Transverse colon (tissue), 4 donors: Measurements from ENCODE around the gene SESN3. TPM values are rescaled to one million over a fixed set of nuclear protein-coding genes. Genes with fewer than 3 reads are reported as not detected.

Experiments used
- DNase-seq: peaks from one replicate; pipeline ENCODE4 v3.0.0-alpha.2; 2019
- H3K27ac ChIP-seq, 4 donors: fragments of 200-600 bp; sonication (generic); 2 replicates each; pipeline ENCODE4 v1.5.1; 2016 to 2018; ENCODE audit warnings: inconsistent platforms in 4 of 4
- H3K27me3 ChIP-seq: fragments of 200-600 bp; sonication (generic); 2 replicates; pipeline ENCODE4 v1.5.1; 2017; ENCODE audit warnings: inconsistent platforms
- H3K36me3 ChIP-seq, 4 donors: fragments of 200-600 bp; sonication (generic); 2 replicates each; pipeline ENCODE4 v1.5.1; 2017 to 2019; ENCODE audit warnings: inconsistent platforms in 4 of 4
- H3K4me1 ChIP-seq, 4 donors: fragments of 200-600 bp; sonication (generic); 2 replicates each; pipeline ENCODE4 v1.5.1; 2017 to 2020; ENCODE audit warnings: inconsistent platforms in 4 of 4
- H3K4me3 ChIP-seq, 4 donors: fragments of 200-600 bp; sonication (generic); 1 replicate in 1 of 4; 2 replicates in 3 of 4; pipeline versions ENCODE4 v1.5.1 to v1.6.1; 2017 to 2019; ENCODE audit warnings: inconsistent platforms in 4 of 4
- H3K9me3 ChIP-seq, 2 donors: fragments of 200-600 bp; sonication (generic); 2 replicates each; pipeline ENCODE4 v1.5.1; 2017 to 2019; ENCODE audit warnings: inconsistent platforms in 2 of 2
- EP300 ChIP-seq: sonication (generic); formaldehyde crosslinking; IDR thresholded peaks from one replicate; pipeline ENCODE4 v1.6.1; 2017; ENCODE audit warnings: antibody characterized with exemption, low read depth
- POLR2A ChIP-seq: fragments of 450-650 bp; IDR thresholded peaks from one replicate; pipeline ENCODE4 v1.6.1; 2016; ENCODE audit warnings: antibody characterized with exemption, mild to moderate bottlenecking, moderate library complexity
- POLR2AphosphoS5 ChIP-seq, 3 donors: sonication (generic); formaldehyde crosslinking; IDR thresholded peaks; one replicate each; pipeline ENCODE4 v1.6.1; 2016; ENCODE audit warnings: antibody characterized with exemption in 3 of 3
- WGBS, 2 donors: methylation state at CpG; one replicate each; pipeline ENCODE4 v1.1.5; 2018; ENCODE audit warnings: low coverage in 1 of 2; 5-methylcytosine and 5-hydroxymethylcytosine counted together
- in situ Hi-C, 4 donors: fragments of 200-750 bp; cut with MboI; loops; one replicate each; pipeline versions ENCODE4 v1.15.0 to v1.15.1; 2017; ENCODE audit warnings: low sequenced_read_pairs in 3 of 4, low pct_ligation_motif_present in 1 of 4, low pct_unique_long_range_greater_than_20kb in 1 of 4
- intact Hi-C: fragments of 100-400 bp; cut with DNase I; formaldehyde crosslinking; loops from one replicate; pipeline ENCODE4 v1.15.1; 2023; ENCODE audit warnings: low total_unique reads
- total RNA-seq, 4 donors: library from RNA; depleted of rRNA; stranded (reverse); fragments of >200 nt; gene quantifications; one replicate each; pipeline ENCODE4 v1.1.0, GENCODE V29; 2016
- TF ChIP-seq, protein P1 (sequence below), 5 experiments: fragments of 200-600 bp in 3 of 5; fragments of 450-650 bp in 2 of 5; sonication (generic) in 3 of 5; IDR thresholded peaks; 1 replicate in 2 of 5; 2 replicates in 3 of 5; pipeline ENCODE4 v1.5.1; 2016 to 2017; ENCODE audit warnings: antibody characterized with exemption in 5 of 5, inconsistent platforms in 3 of 5, mild to moderate bottlenecking in 2 of 5, moderate library complexity in 1 of 5

Gene SESN3
- total RNA-seq, 4 donors from 2014 or later = 3.4 to 16.8 (median 11.0) TPM

GRCh38 chr11:95267601-95268213, 36.7 kb upstream of the SESN3 start:
- H3K27me3 ChIP-seq = no peaks in the 10 kb centered on the region
- peak overlapping the region in 1 of 4 donors; percentile 54 for H3K27ac ChIP-seq
- TF ChIP-seq POLR2A (no peak), EP300 (no peak), POLR2AphosphoS5 (IDR thresholded peaks at IDR 0.05) (no peak)
- TF ChIP-seq, protein P1, sequence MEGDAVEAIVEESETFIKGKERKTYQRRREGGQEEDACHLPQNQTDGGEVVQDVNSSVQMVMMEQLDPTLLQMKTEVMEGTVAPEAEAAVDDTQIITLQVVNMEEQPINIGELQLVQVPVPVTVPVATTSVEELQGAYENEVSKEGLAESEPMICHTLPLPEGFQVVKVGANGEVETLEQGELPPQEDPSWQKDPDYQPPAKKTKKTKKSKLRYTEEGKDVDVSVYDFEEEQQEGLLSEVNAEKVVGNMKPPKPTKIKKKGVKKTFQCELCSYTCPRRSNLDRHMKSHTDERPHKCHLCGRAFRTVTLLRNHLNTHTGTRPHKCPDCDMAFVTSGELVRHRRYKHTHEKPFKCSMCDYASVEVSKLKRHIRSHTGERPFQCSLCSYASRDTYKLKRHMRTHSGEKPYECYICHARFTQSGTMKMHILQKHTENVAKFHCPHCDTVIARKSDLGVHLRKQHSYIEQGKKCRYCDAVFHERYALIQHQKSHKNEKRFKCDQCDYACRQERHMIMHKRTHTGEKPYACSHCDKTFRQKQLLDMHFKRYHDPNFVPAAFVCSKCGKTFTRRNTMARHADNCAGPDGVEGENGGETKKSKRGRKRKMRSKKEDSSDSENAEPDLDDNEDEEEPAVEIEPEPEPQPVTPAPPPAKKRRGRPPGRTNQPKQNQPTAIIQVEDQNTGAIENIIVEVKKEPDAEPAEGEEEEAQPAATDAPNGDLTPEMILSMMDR (IDR thresholded peaks at IDR 0.05) = no peak
- intact Hi-C loops (no loop called here), in situ Hi-C loops (no loop called here)
- no peaks in the 10 kb centered on the region for H3K9me3 ChIP-seq
- no peak overlapping the region for H3K4me3 ChIP-seq
- no peak for DNase-seq
- H3K36me3 ChIP-seq = no peaks in the 10 kb centered on the region
- 57 to 95% methylated on average over 1 of the region's 1 CpG for WGBS, 2 donors
- peaks cover 0 to 10% (median 7%) of the 10 kb centered on the region in 4 donors for H3K4me1 ChIP-seq

- DNase-seq = no peak
- H3K4me1 ChIP-seq = peaks cover 0 to 10% (median 7%) of the 10 kb centered on the region in 4 donors
- no peaks in the 10 kb centered on the region for H3K36me3 ChIP-seq
- no peak overlapping the region for H3K4me3 ChIP-seq
- no peaks in the 10 kb centered on the region for H3K27me3 ChIP-seq
- intact Hi-C loops (no loop called here), in situ Hi-C loops (no loop called here)
- peak overlapping the region in 3 of 4 donors; percentile 35 to 55 (median 54) for H3K27ac ChIP-seq
- no peaks in the 10 kb centered on the region for H3K9me3 ChIP-seq
- no peak for TF ChIP-seq EP300
- no peak for TF ChIP-seq POLR2AphosphoS5 (IDR thresholded peaks at IDR 0.05)
- TF ChIP-seq POLR2A = no peak
- TF ChIP-seq, protein P1 (IDR thresholded peaks at IDR 0.05) = no peak
- WGBS, 2 donors = 70 to 76% methylated on average over 3 to 6 of the region's 6 CpGs
Observed at GRCh38 chr11:95266751-95267374, 35.9 kb upstream of the SESN3 start.

DNA sequence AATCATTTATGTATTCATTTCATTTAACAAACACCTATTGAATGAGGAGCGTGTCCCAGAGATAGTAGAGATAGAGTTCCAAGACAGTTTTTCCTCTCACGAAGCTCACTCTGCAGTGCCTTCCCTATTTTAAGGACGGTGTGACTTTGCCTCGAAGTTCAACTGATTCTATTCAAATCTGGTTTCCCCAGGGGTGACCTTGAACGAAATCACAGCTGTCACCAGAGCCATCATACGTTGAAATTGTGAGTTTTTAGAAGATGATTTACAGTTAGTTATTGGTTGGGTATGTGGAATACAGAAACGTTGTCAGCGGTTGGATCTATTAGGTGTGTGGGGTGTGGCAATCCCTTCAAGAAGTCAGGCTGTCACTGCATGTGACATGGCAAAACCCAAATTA, 33.9 kb upstream of the SESN3 start:
- Histone ChIP-seq H3K27ac (no peak overlapping the region), H3K4me1 (peaks cover 0 to 10% (median 7%) of the 10 kb centered on the region in 4 donors), H3K4me3 (no peak overlapping the region), H3K36me3 (no peaks in the 10 kb centered on the region), H3K27me3 (no peaks in the 10 kb centered on the region), H3K9me3 (no peaks in the 10 kb centered on the region)
- TF ChIP-seq POLR2A (no peak), EP300 (no peak), POLR2AphosphoS5 (IDR thresholded peaks at IDR 0.05) (no peak)
- TF ChIP-seq, protein P1 (IDR thresholded peaks at IDR 0.05) = no peak
- no peak for DNase-seq
- in situ Hi-C loops = no loop called here
- WGBS, 2 donors = 79 to 84% methylated on average over 8 of the region's 8 CpGs
- intact Hi-C loops = no loop called here

DNA sequence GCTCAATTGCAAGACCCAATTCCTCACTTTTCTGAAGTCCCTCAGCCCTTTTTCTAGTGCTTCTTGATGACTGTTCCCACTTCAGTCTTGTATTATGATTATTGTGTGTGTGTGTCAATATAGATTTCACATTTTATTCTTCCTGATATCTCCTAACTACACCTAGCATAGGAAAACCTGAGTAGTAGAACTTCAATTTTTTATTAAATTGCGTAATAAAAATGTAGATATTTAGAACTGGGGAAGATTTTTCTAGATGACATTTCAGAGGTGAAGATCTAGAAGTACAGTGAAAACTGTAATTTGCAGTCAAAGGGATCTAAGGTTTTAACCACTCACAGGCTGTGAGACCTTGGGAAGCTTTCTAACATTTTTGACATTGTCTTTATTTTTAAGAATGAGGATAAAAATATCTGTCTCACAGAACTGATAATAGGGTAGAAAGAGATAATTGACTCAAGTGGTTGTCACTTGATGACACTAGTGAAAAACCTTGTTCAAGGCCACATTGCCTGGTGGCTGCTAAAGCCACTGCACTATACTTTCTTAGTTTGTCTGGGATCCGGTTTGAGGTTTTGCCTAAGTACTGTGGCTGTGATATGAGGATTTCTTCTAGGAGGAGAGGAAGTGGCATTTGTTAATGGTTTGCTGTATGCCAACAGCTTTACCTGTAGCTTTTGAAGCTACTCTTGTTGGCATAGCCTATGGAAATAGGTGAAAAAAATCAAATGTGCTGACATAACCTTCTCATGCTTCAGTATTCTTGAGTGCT, 32.2 kb upstream of the SESN3 start:
- WGBS, 2 donors = 86 to 88% methylated on average over 2 of the region's 2 CpGs
- TF ChIP-seq, protein P1 (IDR thresholded peaks at IDR 0.05) = no peak
- TF ChIP-seq POLR2A (no peak), POLR2AphosphoS5 (IDR thresholded peaks at IDR 0.05) (no peak), EP300 (no peak)
- Histone ChIP-seq H3K27me3 (no peaks in the 10 kb centered on the region), H3K9me3 (no peaks in the 10 kb centered on the region), H3K36me3 (no peaks in the 10 kb centered on the region), H3K4me3 (no peak overlapping the region), H3K4me1 (peaks cover 0 to 10% (median 7%) of the 10 kb centered on the region in 4 donors), H3K27ac (no peak overlapping the region)
- intact Hi-C loops (no loop called here), in situ Hi-C loops (no loop called here)
- DNase-seq = no peak
